DOHH2 (cell line): ENCODE measurements around the gene CHCHD4.

ENCODE experiments used
- EZH2phosphoT487 ChIP-seq: fragments of 200-600 bp; sonication (generic); IDR thresholded peaks from 2 replicates; pipeline ENCODE4 v1.6.1; 2017; ENCODE audit warnings: borderline replicate concordance, mild to moderate bottlenecking, antibody characterized with exemption, low read length, moderate library complexity, mixed read lengths
- TF ChIP-seq, protein P1 (sequence below): fragments of 200-600 bp; sonication (generic); IDR thresholded peaks from one replicate; pipeline ENCODE4 v1.5.1; 2014; ENCODE audit warnings: antibody characterized with exemption, mild to moderate bottlenecking, low read depth, low read length; ENCODE audit not compliant: poor library complexity, severe bottlenecking

DNA sequence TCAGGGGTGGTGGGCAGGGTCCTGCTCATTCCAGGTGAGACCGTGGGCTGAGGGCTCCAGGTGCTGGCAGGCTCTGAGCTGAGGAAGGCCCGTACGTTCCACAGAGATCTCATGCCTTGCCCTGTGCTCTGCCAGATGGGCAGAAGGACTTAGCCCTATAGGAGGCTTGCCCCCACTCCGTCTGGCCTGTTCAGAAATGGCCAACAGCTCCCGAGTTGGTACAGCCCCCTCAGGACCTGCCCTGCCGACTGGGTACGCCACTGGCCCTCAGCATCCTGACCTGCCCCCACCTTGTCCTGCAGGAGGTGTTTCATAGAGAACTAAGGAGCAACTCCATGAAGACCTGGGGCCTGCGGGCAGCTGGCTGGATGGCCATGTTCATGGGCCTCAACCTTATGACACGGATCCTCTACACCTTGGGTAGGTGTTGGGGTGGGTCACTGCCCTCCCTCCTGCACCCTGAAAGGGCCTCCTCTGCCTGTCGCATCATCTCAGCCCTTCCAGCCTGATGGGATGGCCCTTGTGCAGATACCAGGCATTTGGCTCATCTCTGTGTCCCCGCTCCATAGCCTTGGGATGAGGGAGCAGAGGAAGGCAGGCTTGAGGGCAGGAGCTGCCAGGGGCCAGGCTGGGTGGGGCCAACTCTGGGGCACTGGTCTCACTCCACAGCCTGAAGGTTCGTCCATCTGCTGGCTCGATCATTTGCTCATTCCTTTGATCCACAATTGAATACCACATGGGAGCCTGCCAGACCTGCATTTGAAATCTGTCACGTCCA lies 14.4 kb upstream of the CHCHD4 start:
- TF ChIP-seq, protein P1, sequence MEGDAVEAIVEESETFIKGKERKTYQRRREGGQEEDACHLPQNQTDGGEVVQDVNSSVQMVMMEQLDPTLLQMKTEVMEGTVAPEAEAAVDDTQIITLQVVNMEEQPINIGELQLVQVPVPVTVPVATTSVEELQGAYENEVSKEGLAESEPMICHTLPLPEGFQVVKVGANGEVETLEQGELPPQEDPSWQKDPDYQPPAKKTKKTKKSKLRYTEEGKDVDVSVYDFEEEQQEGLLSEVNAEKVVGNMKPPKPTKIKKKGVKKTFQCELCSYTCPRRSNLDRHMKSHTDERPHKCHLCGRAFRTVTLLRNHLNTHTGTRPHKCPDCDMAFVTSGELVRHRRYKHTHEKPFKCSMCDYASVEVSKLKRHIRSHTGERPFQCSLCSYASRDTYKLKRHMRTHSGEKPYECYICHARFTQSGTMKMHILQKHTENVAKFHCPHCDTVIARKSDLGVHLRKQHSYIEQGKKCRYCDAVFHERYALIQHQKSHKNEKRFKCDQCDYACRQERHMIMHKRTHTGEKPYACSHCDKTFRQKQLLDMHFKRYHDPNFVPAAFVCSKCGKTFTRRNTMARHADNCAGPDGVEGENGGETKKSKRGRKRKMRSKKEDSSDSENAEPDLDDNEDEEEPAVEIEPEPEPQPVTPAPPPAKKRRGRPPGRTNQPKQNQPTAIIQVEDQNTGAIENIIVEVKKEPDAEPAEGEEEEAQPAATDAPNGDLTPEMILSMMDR, result no peak
- no peak for TF ChIP-seq EZH2phosphoT487
